NCI-H187 treated with DMSO at 0.1 percent for 48 hours (cell line): ENCODE data around the gene ANKRD7.
"Not testable (repeated sequence)": the region's sequence is repeated elsewhere in the genome, so short reads cannot be mapped to it uniquely, and the experiment has no call there.

Experiments used
- DNase-seq: peaks from one replicate; lab custom pipeline; 2025; lab: John Stamatoyannopoulos, UW

The ANKRD7 gene

DNA sequence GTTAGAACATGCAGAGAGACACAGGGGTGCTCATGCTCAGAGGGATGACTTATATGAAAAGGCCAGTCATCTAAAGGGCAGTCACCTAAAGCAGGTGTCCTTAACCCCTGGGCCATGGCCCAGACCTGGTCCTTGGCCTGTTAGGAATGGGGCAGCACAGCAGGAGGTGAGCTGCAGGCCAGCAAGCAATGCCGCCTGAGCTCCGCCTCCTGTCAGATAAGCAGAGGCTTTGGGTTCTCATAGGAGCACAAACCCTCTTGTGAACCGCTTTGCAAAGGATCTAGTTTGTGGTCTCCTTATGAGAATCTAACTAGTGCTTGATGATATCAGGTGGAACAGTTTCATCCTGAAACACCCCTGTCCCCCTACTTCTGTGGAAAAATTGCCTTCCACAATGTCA, 14.5 kb downstream of the ANKRD7 start:
- DNase-seq: no peak

DNA sequence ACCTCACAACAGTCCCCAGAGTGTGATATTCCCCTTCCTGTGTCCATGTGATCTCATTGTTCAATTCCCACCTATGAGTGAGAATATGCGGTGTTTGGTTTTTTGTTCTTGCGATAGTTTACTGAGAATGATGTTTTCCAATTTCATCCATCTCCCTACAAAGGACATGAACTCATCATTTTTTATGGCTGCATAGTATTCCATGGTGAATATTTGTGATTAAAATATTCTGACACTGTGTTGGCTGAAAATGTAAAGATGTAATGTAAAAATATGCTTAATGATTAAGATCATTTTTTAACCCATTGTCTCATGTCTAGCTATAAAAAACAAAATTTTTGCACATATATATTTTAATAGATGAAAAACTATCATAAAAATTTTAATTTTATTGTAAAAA, 15.8 kb downstream of the ANKRD7 start:
- DNase-seq: not testable (repeated sequence)

DNA sequence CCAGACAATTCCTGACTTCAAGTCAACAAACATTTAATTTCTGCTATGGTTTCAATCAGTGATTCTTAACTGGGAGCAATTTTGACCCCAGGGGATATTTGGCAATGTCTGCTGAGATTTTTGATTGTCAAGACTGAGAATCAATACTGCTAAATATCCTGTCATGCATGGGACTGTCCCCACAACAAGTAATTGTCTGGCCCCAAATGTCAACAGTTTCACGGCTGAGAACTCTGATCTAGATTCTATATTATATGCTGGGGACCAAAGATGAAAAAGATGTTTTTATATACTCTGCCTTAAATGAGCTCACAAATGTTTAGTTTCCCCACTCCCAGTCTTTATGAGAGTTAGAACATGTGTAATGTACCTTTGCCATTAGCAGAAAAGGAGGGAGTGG, 19.2 kb downstream of the ANKRD7 start:
- DNase-seq: no peak

DNA sequence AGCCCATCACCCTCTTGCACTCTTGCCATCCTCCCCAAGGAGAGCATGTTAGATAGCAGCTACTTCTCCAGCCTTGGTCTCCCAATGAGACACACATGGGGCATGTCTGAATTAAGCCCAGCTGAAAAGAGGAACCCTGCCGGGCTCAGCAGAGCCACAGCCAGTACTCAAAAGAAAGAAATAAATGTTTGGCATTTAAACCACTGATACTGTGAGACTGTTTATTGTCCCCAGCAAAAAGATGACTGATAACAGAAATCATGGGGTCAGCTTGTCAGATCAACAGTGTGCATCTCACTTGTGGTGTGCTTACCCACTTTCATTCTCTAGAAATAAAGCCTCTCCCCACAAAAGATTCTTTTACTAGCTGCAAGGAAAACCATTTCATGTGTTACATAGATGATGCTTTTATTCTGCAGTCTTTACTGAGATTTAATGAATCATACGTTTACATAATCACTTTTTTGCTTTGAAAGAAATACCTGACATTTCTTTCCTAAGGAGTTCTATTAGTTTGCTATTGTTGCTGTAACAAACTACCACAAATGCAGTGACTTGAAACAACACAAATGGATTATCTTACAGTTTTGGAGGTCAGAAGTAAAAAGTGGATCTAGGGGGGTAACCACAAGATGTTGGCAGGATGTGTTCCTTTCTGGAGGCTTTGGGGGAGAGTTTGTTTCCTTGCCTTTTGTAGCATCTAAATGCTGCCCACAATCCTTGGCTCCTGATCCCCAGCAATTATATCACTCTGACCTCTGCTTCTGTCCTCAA, 20.9 kb downstream of the ANKRD7 start:
- no peak for DNase-seq

DNA sequence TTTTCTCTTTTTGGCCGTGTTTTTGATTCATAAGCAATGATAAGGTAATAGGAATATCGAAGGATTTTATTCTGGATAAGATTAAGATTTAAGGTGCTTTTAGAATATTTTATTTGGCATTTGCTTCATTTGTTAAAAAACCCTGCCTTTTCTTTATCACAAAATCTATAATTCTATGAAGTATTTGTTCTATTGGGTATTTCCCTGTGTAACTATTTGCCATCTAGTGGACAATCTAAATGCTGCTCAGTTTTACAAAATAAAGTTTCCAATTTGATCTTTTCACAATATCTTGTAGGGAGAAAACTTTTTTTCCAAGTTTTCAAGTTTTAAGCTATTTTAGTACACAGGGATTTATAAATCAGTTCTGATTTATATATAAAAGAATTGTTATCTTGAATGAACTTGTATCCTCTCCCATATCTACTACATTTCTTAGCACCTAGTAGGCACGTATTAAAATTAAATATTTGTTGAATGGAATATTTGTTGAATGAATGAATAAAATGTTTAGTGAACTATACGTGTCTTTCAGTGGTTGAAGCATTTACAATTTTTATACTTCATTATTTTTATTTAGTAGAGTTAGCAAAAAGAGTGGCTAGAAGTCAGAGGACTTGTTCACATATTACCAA, 26.5 kb downstream of the ANKRD7 start:
- no peak for DNase-seq

DNA sequence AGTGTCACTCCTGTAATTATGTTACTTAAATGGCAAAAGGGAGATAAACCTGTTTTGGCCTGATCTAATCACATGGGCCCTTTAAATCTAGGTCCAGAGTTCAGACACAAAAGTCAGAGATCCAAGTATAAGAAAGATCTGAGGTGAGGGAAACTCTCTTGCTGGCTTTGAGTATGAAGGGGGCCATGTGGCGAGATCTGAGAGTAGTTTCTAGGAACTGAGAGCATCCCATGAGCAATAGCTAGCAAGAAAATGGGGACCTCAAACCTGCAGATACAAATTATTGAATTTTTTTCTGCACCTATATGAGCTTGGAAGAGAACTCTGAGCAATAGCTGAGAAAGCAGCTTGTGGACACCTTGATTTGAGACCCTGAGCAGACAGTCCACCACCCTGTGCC, 27.6 kb downstream of the ANKRD7 start:
- no peak for DNase-seq

DNA sequence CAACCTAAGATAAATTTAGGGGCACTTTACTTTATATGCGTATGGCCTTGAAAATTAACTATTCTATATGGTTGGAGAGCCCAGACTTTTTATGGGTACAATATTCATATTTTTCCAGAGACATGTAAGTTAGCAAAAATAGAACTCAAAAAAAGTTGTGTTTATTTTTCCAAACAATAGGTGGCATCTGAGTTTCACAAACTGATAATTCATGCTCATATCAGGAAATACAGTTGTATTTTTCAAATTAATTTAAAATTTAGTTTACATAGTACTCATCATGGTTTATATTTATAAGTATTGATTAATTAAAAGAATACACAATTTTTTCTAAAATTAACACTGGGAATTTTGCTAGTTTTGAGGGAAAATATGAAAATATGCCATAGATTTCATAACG, 34.6 kb downstream of the ANKRD7 start:
- DNase-seq: no peak

DNA sequence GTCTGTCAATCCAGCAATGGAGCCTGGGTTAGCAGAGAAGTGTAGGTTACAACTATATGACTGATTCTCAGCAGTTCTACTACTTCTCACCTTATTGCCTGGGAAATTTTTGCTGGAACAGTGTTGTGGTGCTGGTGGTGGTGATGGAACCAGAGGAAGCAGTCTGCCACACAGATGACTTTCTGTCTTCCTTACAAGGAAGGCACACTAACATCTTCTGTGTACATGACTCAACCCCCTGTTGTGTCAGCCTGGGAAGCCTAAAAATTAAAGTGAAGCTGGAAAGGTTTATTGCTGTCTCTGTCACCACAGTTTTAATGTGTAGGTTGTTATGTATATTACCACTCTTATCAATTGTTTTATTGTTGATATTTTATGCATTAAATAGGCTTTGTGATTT, 40.3 kb downstream of the ANKRD7 start:
- no peak for DNase-seq

DNA sequence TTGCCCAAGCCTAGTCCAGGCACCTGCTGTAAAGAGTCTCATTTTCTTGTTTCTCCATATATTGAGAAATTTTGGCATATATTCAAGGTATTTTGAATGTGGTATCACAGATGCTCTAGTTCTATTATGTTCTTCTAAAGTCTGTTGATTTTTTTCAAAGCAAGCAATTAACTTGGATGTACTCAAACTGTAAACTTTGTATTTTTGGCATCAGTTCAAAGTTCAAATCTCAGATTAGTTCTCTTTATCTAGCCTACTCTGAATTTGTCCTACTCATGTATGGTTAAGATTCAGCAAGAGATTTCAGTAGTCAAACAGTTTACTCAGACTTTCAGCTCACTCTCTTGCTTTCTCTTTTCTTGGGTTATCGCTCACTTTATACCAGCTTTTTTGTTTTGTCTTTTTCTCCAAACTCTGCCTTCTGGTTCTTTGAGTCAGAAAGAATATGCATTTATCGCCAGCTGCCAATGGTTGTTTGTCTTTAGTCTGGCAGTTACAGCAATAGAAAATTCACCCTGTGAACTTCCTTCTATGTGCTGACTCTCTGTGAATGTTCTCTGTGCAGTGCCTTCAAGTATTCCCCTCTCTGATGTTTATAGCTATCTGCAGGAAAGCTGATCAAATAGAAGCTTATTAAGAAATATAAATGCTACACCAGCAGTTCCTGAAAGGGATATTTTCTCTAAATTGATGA, 56.0 kb downstream of the ANKRD7 start:
- no peak for DNase-seq

DNA sequence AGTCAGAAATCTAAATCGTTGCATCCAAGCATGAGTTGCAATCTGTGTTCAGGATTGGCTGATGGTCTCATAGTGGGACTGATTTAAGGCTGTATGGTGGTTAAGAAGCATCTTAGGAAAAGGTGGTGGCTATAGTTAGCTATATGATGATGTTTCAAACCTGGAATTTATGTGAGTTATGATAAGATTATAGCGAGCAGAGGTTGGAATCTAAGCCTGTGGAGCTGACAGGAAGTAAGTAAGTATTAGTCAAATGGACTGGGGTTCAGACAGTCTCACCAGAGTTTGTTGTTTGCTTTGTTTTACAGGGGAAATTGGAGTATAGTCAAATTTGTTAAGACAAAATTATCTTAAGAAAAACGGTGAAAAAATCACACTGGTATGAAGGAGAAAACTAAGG, 56.7 kb downstream of the ANKRD7 start:
- no peak for DNase-seq

DNA sequence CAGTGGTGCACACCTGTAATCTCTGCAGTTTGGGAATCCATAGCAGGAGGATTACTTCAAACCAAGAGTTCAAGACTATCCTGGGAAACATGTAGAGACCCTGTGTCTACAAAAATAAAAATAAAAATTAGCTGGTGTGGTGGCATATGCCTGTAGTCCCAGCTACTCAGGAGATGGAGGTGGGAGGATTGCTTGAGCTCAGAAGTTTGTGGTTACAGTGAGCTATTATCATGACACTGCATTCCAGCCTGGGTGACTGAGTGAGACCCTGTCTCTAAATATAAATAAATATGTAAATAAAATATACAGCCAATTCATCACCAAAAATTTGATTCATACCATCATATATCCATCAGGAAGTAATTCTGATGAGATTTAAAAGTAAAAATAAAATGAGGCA, 60.9 kb downstream of the ANKRD7 start:
- no peak for DNase-seq

DNA sequence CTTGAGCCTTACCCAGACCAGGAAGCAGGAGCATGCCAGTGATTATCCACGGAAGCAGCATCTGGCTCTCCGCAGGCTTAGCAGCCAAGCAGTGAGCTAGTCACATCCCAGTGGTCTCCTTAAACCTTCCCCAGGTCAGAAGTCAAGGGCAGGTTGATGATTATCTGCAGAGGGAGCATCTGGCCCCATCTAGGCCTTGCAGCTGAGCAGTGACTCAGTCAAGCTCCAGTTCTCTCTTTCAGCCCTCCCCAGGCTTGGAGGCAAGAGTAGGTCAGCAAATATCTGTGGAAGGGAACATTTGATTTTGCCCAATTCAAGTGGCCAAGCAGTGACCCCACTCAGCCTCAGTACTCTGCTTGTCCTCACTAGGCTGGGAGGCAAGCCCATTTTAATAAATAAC, 61.6 kb downstream of the ANKRD7 start:
- no peak for DNase-seq

DNA sequence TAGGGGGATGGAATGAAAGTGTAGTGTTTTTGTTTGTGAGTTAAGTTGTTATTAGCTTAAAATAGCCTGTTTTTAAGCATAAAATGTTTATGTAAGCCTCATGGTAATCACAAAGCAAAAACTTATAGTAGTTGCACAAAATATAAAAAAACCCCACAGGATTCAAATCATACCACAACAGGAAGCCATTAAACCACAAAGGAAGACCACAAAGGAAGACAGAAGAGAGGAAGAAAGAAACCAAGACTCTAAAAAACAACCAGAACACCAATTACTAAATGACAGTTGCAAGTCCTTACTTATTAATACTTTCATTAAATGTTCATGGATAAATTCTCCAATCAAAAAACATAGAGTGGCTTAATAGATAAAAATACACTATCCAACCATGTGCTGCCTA, 63.6 kb downstream of the ANKRD7 start:
- no peak for DNase-seq

DNA sequence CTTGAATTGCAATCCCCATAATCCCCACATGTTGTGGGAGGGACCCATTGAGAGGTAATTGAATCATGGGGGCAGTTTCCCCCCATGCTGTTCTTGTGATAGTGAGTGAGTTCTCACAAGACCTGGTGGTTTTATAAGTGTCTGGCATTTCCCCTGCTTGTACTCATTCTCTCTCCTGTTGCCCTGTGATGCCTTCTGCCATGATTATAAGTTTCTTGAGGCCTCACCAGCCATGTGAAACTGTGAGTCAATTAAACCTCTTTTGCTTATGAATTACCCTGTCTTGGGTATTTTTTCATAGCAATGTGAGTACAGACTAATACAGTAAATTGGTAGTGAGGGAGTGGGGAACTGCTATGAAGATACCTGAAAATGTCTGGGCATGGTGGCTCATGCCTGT, 65.0 kb downstream of the ANKRD7 start:
- DNase-seq: no peak
